Spleen (tissue), 11 donors: ENCODE measurements around the gene STAT6. TPM values are rescaled to one million over a fixed set of nuclear protein-coding genes. Genes with fewer than 3 reads are reported as not detected.

ENCODE experiments used
- DNase-seq: peaks from one replicate; pipeline ENCODE4 v3.0.0-alpha.2; 2020
- H3K27ac ChIP-seq, 8 donors: fragments of 200-600 bp; sonication (generic) in 7 of 8; 1 replicate in 4 of 8; 2 replicates in 4 of 8; pipeline versions ENCODE4 v1.5.0 to v1.8.0; 2016 to 2021; ENCODE audit warnings: inconsistent platforms in 4 of 8, mild to moderate bottlenecking in 4 of 8, moderate library complexity in 1 of 8
- H3K27me3 ChIP-seq, 7 donors: fragments of 200-600 bp; sonication (generic) in 6 of 7; replicated peaks in 1 of 7; 1 replicate in 4 of 7; 2 replicates in 3 of 7; pipeline versions ENCODE4 v1.5.0 to v1.8.0; 2016 to 2021; ENCODE audit warnings: inconsistent platforms in 3 of 7, mild to moderate bottlenecking in 1 of 7
- H3K36me3 ChIP-seq, 6 donors: fragments of 200-600 bp; sonication (generic) in 5 of 6; 1 replicate in 4 of 6; 2 replicates in 2 of 6; pipeline versions ENCODE4 v1.5.0 to v1.8.0; 2016 to 2021; ENCODE audit warnings: inconsistent platforms in 2 of 6
- H3K4me1 ChIP-seq, 6 donors: fragments of 200-600 bp; sonication (generic) in 5 of 6; 1 replicate in 3 of 6; 2 replicates in 3 of 6; pipeline versions ENCODE4 v1.5.0 to v1.8.0; 2016 to 2021; ENCODE audit warnings: inconsistent platforms in 3 of 6
- H3K4me3 ChIP-seq, 8 donors: fragments of 200-600 bp; sonication (generic) in 7 of 8; 1 replicate in 4 of 8; 2 replicates in 4 of 8; pipeline versions ENCODE4 v1.5.0 to v1.8.0; 2016 to 2021; ENCODE audit warnings: inconsistent platforms in 4 of 8, mild to moderate bottlenecking in 4 of 8, moderate library complexity in 2 of 8
- H3K9me3 ChIP-seq, 8 donors: fragments of 200-600 bp; sonication (generic) in 7 of 8; 1 replicate in 4 of 8; 2 replicates in 4 of 8; pipeline versions ENCODE4 v1.5.0 to v1.8.0; 2016 to 2021; ENCODE audit warnings: inconsistent platforms in 4 of 8
- POLR2A ChIP-seq, 3 donors: fragments of 450-650 bp; IDR thresholded peaks; one replicate each; pipeline ENCODE4 v1.5.1; 2017; ENCODE audit warnings: antibody characterized with exemption in 3 of 3, mild to moderate bottlenecking in 1 of 3
- POLR2AphosphoS5 ChIP-seq, 3 donors: sonication (generic); formaldehyde crosslinking; IDR thresholded peaks; one replicate each; pipeline ENCODE4 v1.5.1; 2017; ENCODE audit warnings: antibody characterized with exemption in 3 of 3
- WGBS, 5 donors: extraction: QIAGEN DNeasy Blood & Tissue Kit in 3 of 5; methylation state at CpG; one replicate each; pipeline versions ENCODE4 v1.1.5 to v1.1.7; 2013 to 2018; 5-methylcytosine and 5-hydroxymethylcytosine counted together
- intact Hi-C: fragments of 100-400 bp; cut with DNase I; formaldehyde crosslinking; loops from one replicate; pipeline ENCODE4 v1.15.0; 2023; ENCODE audit warnings: low total_unique reads
- polyA plus RNA-seq, 3 donors: library from polyadenylated mRNA; stranded (reverse); fragments of 200-250 nt; gene quantifications; one replicate each; pipeline ENCODE4 v1.2.1, GENCODE V29; 2013
- total RNA-seq, 7 donors: library from RNA; depleted of rRNA in 3 of 7; stranded (reverse); fragments of >200 nt in 3 of 7; fragmentation: NEBNext Ultra II Directional in 4 of 7; extraction: Animal tissue kit (Norgen Biotek cat#: 25700) in 4 of 7; gene quantifications; one replicate each; pipeline versions ENCODE4 v1.1.0 to v1.2.1, GENCODE V29; 2016 to 2021
- TF ChIP-seq, protein P1 (sequence below), 11 experiments: fragments of 200-600 bp in 7 of 11; fragments of 450-650 bp in 4 of 11; sonication (generic) in 4 of 11; IDR thresholded peaks in 8 of 11; conservative IDR thresholded peaks in 3 of 11; 1 replicate in 7 of 11; 2 replicates in 4 of 11; pipeline versions ENCODE4 v1.4.0 to v1.8.0; 2016 to 2021; ENCODE audit warnings: antibody characterized with exemption in 11 of 11, inconsistent platforms in 4 of 11, mild to moderate bottlenecking in 1 of 11
- donor health status: healthy with polysubstance abuse.
- donor health status: DM: no; HTN: no; CAD: no; lungs with moderate emphysema.
- donor health status: DM: no; HTN: no; CAD: no.
- donor health status: Bipolar disorder and iron deficiency.
- donor health status: healthy.
- donor health status: DM: no; HTN: no; CAD: no.
- donor health status: DM: yes; HTN: yes; CAD: no.

The STAT6 gene
- total and polyA plus RNA-seq, 10 donors: 140 to 336 (median 276) TPM

DNA sequence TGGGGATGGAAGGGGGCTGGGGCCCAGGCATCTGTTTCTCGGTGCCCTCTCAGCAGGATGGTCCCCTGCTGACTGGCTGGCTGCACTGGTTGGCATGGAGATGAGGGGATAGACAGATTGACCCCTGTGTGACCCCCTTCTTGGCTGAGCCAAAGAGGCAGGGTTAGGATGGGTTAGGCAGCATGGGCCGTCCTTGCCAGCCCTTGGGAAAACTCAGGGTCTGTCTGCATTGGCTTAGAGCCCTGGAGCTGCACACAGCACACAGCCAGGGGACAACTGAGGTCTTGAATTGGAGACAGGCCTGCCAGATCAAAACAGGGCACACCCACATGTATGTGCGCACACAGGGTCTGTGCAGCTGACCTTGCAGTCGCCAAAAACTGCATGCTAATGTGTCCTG, 47.5 kb upstream of the STAT6 start:
- peaks cover 0 to 65% (median 38%) of the 10 kb centered on the region in 6 donors for H3K4me1 ChIP-seq
- peaks cover 0 to 14% (median 0%) of the 10 kb centered on the region in 7 donors for H3K27me3 ChIP-seq
- H3K9me3 ChIP-seq: no peaks in the 10 kb centered on the region
- H3K27ac ChIP-seq: peak overlapping the region in 3 of 8 donors; percentile 36 to 55 (median 46)
- WGBS, 5 donors: 60 to 83% (median 77%) methylated on average over 1 to 4 of the region's 4 CpGs
- H3K36me3 ChIP-seq: peaks cover 0 to 89% (median 5%) of the 10 kb centered on the region in 6 donors
- no peak for DNase-seq
- H3K4me3 ChIP-seq: no peak overlapping the region
- TF ChIP-seq POLR2AphosphoS5 (IDR thresholded peaks at IDR 0.05): peak in 1 of 3 donors; percentile 6
- TF ChIP-seq, protein P1, sequence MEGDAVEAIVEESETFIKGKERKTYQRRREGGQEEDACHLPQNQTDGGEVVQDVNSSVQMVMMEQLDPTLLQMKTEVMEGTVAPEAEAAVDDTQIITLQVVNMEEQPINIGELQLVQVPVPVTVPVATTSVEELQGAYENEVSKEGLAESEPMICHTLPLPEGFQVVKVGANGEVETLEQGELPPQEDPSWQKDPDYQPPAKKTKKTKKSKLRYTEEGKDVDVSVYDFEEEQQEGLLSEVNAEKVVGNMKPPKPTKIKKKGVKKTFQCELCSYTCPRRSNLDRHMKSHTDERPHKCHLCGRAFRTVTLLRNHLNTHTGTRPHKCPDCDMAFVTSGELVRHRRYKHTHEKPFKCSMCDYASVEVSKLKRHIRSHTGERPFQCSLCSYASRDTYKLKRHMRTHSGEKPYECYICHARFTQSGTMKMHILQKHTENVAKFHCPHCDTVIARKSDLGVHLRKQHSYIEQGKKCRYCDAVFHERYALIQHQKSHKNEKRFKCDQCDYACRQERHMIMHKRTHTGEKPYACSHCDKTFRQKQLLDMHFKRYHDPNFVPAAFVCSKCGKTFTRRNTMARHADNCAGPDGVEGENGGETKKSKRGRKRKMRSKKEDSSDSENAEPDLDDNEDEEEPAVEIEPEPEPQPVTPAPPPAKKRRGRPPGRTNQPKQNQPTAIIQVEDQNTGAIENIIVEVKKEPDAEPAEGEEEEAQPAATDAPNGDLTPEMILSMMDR (IDR thresholded peaks at IDR 0.05 in 8 of 11, conservative IDR thresholded peaks at IDR 0.05 in 3 of 11): no peak
- intact Hi-C loops: no loop called here

DNA sequence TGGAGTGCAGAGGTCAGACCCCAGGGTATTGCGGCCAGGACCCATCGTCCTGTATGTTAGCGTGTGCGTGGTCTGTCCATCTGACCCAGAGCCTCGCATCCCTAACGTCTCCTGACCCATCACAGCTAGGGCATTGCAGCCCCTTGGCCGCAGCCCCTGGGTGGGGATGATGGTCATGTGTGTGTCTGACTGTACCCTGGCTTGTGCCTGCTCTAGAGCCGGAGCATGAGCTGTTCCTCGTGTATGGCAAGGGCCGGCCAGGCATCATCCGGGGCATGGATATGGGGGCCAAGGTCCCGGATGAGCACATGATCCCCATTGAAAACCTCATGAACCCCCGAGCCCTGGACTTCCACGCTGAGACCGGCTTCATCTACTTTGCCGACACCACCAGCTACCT, 47.0 kb upstream of the STAT6 start:
- WGBS, 5 donors: 72 to 90% (median 87%) methylated on average over 7 to 16 of the region's 16 CpGs
- no peak overlapping the region for H3K4me3 ChIP-seq
- intact Hi-C loops: no loop called here
- peaks cover 0 to 14% (median 0%) of the 10 kb centered on the region in 7 donors for H3K27me3 ChIP-seq
- H3K27ac ChIP-seq: peak overlapping the region in 3 of 8 donors; percentile 36 to 55 (median 46)
- peaks cover 0 to 86% (median 5%) of the 10 kb centered on the region in 6 donors for H3K36me3 ChIP-seq
- DNase-seq: no peak
- H3K4me1 ChIP-seq: peaks cover 0 to 69% (median 38%) of the 10 kb centered on the region in 6 donors
- peak in 1 of 3 donors; percentile 17 for TF ChIP-seq POLR2AphosphoS5 (IDR thresholded peaks at IDR 0.05)
- no peak for TF ChIP-seq POLR2A (IDR thresholded peaks at IDR 0.05)
- TF ChIP-seq, protein P1 (IDR thresholded peaks at IDR 0.05 in 8 of 11, conservative IDR thresholded peaks at IDR 0.05 in 3 of 11): no peak
- no peaks in the 10 kb centered on the region for H3K9me3 ChIP-seq

GRCh38 chr12:57157588-57158173, 46.5 kb upstream of the STAT6 start:
- H3K9me3 ChIP-seq: no peaks in the 10 kb centered on the region
- H3K36me3 ChIP-seq: peaks cover 0 to 81% (median 5%) of the 10 kb centered on the region in 6 donors
- H3K4me3 ChIP-seq: no peak overlapping the region
- peaks cover 0 to 74% (median 40%) of the 10 kb centered on the region in 6 donors for H3K4me1 ChIP-seq
- 67 to 81% (median 75%) methylated on average over 5 of the region's 5 CpGs for WGBS, 5 donors
- DNase-seq: no peak
- peak overlapping the region in 3 of 8 donors; percentile 36 to 62 (median 55) for H3K27ac ChIP-seq
- intact Hi-C loops: no loop called here
- TF ChIP-seq, protein P1 (IDR thresholded peaks at IDR 0.05 in 8 of 11, conservative IDR thresholded peaks at IDR 0.05 in 3 of 11): no peak
- TF ChIP-seq POLR2A (IDR thresholded peaks at IDR 0.05) (no peak), POLR2AphosphoS5 (IDR thresholded peaks at IDR 0.05) (no peak)
- peaks cover 0 to 14% (median 0%) of the 10 kb centered on the region in 7 donors for H3K27me3 ChIP-seq

DNA sequence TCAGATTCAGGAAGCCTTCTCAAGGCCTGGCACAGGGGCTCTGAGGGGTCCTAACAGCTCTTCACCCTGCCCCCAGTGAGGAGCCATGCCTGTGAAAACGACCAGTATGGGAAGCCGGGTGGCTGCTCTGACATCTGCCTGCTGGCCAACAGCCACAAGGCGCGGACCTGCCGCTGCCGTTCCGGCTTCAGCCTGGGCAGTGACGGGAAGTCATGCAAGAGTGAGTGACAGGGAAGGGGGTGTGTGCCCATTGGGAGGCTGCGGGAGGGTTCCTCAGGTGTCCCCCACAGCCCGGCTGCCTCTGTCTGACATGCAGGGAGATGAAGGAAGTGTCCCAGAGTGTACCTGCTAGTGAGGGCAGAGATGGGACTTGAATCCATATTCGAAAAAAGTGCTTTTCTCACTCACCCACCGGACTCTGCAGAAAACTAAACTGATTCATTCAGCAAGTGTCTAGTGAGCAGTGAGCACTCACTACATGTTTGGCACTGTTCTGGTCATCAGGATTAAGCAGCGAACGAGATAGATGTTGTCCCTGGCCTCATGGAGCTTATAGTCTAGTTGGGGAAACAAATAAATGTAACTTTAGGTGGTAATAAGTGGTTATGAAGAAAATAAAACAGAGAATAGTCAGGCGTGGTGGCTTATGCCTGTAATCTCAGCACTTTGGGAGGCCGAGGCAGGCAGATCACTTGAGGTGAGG, 45.7 kb upstream of the STAT6 start:
- peaks cover 0 to 14% (median 0%) of the 10 kb centered on the region in 7 donors for H3K27me3 ChIP-seq
- peak overlapping the region in 4 of 8 donors; percentile 8 to 62 (median 36) for H3K27ac ChIP-seq
- DNase-seq: peak; percentile 82
- H3K36me3 ChIP-seq: peaks cover 0 to 73% (median 3%) of the 10 kb centered on the region in 6 donors
- intact Hi-C loops: no loop called here
- 40 to 68% (median 46%) methylated on average over 13 to 16 of the region's 16 CpGs for WGBS, 5 donors
- TF ChIP-seq, protein P1 (IDR thresholded peaks at IDR 0.05 in 8 of 11, conservative IDR thresholded peaks at IDR 0.05 in 3 of 11): no peak
- TF ChIP-seq POLR2A (IDR thresholded peaks at IDR 0.05) (no peak), POLR2AphosphoS5 (IDR thresholded peaks at IDR 0.05) (peak; percentile 20 to 57 (median 49))
- H3K4me3 ChIP-seq: no peak overlapping the region
- no peaks in the 10 kb centered on the region for H3K9me3 ChIP-seq
- peaks cover 4 to 83% (median 47%) of the 10 kb centered on the region in 6 donors for H3K4me1 ChIP-seq
